Measurements from ENCODE around the gene BCAT1. TPM values are rescaled to one million over a fixed set of nuclear protein-coding genes. Genes with fewer than 3 reads are reported as not detected.

Gene BCAT1
- total and polyA plus RNA-seq, 8 donors, result 1.3 to 33.0 (median 7.4) TPM

- no peak for TF ChIP-seq EP300 (IDR thresholded peaks at IDR 0.05)
- TF ChIP-seq POLR2A (IDR thresholded peaks at IDR 0.05), result no peak
- TF ChIP-seq, protein P1, sequence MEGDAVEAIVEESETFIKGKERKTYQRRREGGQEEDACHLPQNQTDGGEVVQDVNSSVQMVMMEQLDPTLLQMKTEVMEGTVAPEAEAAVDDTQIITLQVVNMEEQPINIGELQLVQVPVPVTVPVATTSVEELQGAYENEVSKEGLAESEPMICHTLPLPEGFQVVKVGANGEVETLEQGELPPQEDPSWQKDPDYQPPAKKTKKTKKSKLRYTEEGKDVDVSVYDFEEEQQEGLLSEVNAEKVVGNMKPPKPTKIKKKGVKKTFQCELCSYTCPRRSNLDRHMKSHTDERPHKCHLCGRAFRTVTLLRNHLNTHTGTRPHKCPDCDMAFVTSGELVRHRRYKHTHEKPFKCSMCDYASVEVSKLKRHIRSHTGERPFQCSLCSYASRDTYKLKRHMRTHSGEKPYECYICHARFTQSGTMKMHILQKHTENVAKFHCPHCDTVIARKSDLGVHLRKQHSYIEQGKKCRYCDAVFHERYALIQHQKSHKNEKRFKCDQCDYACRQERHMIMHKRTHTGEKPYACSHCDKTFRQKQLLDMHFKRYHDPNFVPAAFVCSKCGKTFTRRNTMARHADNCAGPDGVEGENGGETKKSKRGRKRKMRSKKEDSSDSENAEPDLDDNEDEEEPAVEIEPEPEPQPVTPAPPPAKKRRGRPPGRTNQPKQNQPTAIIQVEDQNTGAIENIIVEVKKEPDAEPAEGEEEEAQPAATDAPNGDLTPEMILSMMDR (IDR thresholded peaks at IDR 0.05), result no peak
- TF ChIP-seq POLR2AphosphoS5 (IDR thresholded peaks at IDR 0.05), result no peak
- intact Hi-C loops (cut with DNase I; ENCODE audit: low total_unique reads), result loop anchor here (5.0 kb wide), 1 partner anchor 135 kb away; no protein-coding TSS in a partner anchor
- H3K9me3 ChIP-seq, result no peaks in the 10 kb centered on the region
- H3K27me3 ChIP-seq, result no peaks in the 10 kb centered on the region
- no peak overlapping the region for H3K4me3 ChIP-seq
- WGBS, 5 donors, result 79 to 95% (median 93%) methylated on average over 5 of the region's 5 CpGs
- no peak overlapping the region for H3K27ac ChIP-seq
- peaks cover 0 to 14% (median 0%) of the 10 kb centered on the region in 4 donors for H3K4me1 ChIP-seq
- DNase-seq, result no peak
- H3K36me3 ChIP-seq, result no peaks in the 10 kb centered on the region
Observed at GRCh38 chr12:24996820-24997219, 47.9 kb upstream of the BCAT1 start.

GRCh38 chr12:24996102-24996797 lies 47.3 kb upstream of the BCAT1 start:
- WGBS, 5 donors, result 73 to 81% (median 77%) methylated on average over 8 of the region's 8 CpGs
- H3K4me3 ChIP-seq, result no peak overlapping the region
- H3K4me1 ChIP-seq, result peaks cover 0 to 14% (median 0%) of the 10 kb centered on the region in 4 donors
- H3K36me3 ChIP-seq, result no peaks in the 10 kb centered on the region
- intact Hi-C loops (cut with DNase I; ENCODE audit: low total_unique reads), result loop anchor here (5.0 kb wide), 1 partner anchor 136 kb away; no protein-coding TSS in a partner anchor
- no peaks in the 10 kb centered on the region for H3K27me3 ChIP-seq
- H3K27ac ChIP-seq, result no peak overlapping the region
- DNase-seq, result no peak
- H3K9me3 ChIP-seq, result no peaks in the 10 kb centered on the region
- TF ChIP-seq, protein P1 (IDR thresholded peaks at IDR 0.05), result no peak
- TF ChIP-seq POLR2A (IDR thresholded peaks at IDR 0.05), result no peak
- no peak for TF ChIP-seq EP300 (IDR thresholded peaks at IDR 0.05)
- TF ChIP-seq POLR2AphosphoS5 (IDR thresholded peaks at IDR 0.05), result no peak

DNA sequence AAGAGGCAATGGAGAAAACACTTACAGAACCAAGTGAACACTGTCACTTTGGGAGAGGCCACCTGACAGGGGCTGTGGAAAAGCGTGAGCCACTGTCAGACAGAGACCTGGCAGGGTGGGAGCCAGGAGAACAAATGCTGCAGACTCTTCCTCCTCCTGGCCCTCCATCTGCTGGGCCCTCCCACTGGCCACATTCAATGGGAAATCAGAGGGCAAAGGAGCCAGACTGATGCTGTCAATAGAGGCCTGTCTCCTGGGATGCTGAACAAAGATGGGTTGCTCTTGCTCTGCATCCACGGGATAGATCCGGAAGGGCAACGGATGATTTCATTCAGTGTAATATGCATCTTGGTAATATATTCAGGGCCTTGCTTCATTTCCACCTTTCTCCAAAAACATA lies 44.9 kb upstream of the BCAT1 start:
- Histone ChIP-seq H3K36me3 (no peaks in the 10 kb centered on the region), H3K27me3 (no peaks in the 10 kb centered on the region), H3K4me3 (no peak overlapping the region), H3K9me3 (no peaks in the 10 kb centered on the region), H3K4me1 (peaks cover 0 to 14% (median 0%) of the 10 kb centered on the region in 4 donors), H3K27ac (no peak overlapping the region)
- intact Hi-C loops (cut with DNase I; ENCODE audit: low total_unique reads), result no loop called here
- WGBS, 5 donors, result 85 to 95% (median 90%) methylated on average over 4 of the region's 4 CpGs
- no peak for DNase-seq
- TF ChIP-seq POLR2A (IDR thresholded peaks at IDR 0.05) (no peak), EP300 (IDR thresholded peaks at IDR 0.05) (no peak), POLR2AphosphoS5 (IDR thresholded peaks at IDR 0.05) (no peak)
- TF ChIP-seq, protein P1 (IDR thresholded peaks at IDR 0.05), result no peak

- no peaks in the 10 kb centered on the region for H3K9me3 ChIP-seq
Observed at GRCh38 chr12:24991209-24992049, 42.5 kb upstream of the BCAT1 start.

More at GRCh38 chr12:24991209-24992049, 42.5 kb upstream of the BCAT1 start:
- 31 to 38% (median 36%) methylated on average over 9 of the region's 9 CpGs for WGBS, 5 donors
- intact Hi-C loops (cut with DNase I; ENCODE audit: low total_unique reads), result no loop called here
- Histone ChIP-seq H3K27me3 (no peaks in the 10 kb centered on the region), H3K4me1 (no peaks in the 10 kb centered on the region), H3K27ac (no peak overlapping the region), H3K36me3 (no peaks in the 10 kb centered on the region), H3K4me3 (no peak overlapping the region)
- peak in 1 of 2 donors; percentile 80 for DNase-seq
- TF ChIP-seq, protein P1 (IDR thresholded peaks at IDR 0.05), result peak in 5 of 7 experiments; percentile 24 to 68 (median 53)
- no peak for TF ChIP-seq POLR2AphosphoS5 (IDR thresholded peaks at IDR 0.05)
- TF ChIP-seq EP300 (IDR thresholded peaks at IDR 0.05), result no peak
